GM12801 (cell line): ENCODE results near the gene PLOD1.

Experiments
- TF ChIP-seq, protein P1 (sequence below): IDR thresholded peaks from one replicate; pipeline ENCODE4 v1.5.1; 2011; ENCODE audit warnings: control low read depth; ENCODE audit not compliant: insufficient read length; ENCODE audit errors: extremely low read depth

Gene PLOD1

DNA sequence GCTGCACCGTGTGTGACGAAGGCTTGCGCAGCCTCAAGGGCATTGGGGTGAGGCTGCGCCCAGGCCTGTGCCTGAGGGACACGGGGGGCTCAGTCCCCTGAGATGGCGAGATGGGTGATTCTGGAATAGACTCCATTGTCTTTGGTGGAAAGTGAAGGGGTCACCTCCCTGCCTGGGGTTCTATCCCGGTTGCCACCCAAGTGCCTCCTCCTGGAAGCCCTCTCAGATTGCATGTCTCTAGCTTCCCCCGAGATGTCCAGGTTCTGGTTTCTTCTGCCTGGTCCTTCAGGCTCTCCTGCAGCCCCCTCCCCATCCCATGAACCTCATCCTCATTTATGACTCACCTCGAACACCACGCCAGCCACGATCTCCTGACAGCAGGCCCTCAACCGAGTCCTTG is 23.4 kb downstream of the PLOD1 start:
- TF ChIP-seq, protein P1, sequence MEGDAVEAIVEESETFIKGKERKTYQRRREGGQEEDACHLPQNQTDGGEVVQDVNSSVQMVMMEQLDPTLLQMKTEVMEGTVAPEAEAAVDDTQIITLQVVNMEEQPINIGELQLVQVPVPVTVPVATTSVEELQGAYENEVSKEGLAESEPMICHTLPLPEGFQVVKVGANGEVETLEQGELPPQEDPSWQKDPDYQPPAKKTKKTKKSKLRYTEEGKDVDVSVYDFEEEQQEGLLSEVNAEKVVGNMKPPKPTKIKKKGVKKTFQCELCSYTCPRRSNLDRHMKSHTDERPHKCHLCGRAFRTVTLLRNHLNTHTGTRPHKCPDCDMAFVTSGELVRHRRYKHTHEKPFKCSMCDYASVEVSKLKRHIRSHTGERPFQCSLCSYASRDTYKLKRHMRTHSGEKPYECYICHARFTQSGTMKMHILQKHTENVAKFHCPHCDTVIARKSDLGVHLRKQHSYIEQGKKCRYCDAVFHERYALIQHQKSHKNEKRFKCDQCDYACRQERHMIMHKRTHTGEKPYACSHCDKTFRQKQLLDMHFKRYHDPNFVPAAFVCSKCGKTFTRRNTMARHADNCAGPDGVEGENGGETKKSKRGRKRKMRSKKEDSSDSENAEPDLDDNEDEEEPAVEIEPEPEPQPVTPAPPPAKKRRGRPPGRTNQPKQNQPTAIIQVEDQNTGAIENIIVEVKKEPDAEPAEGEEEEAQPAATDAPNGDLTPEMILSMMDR, result no peak

DNA sequence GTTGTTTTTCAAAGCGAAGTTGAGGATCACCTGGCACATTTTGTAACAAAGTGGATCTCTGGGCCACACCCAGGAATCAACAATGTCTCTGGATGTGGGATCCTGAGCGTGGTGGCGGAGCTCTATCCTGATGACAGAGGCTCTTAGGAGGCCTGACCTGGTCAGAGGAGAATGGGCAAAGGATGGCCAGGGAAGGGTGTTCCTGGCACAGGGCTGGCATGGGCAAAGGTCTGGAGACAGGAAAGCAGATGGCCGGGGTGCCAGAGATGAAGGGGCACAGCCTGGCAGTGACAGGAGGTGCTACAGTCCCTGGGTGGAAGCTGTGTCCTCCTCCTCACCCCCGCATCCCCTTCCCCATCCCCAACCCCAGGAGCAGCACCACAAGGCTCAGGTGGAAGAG is 25.8 kb downstream of the PLOD1 start:
- TF ChIP-seq, protein P1, result no peak

DNA sequence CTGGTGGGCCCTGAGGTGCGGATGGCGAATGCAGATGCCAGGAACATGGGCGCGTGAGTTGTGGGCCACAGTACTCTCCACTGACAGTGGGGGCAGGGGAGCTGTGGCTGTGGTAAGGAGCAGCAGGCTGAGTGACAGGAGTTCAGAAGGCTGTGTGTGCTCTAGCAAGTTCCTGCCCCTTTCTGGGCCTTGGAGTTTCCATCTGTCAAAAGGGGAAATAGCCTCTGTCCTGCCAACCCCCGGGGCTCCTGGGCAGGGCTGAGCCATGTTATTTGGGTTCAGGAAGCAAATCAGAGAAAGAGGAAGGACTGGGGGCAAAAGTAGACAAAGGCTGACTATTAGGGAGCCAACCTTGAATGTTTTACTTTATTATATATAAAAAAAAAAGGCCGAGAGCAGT is 26.2 kb downstream of the PLOD1 start:
- TF ChIP-seq, protein P1, result no peak

DNA sequence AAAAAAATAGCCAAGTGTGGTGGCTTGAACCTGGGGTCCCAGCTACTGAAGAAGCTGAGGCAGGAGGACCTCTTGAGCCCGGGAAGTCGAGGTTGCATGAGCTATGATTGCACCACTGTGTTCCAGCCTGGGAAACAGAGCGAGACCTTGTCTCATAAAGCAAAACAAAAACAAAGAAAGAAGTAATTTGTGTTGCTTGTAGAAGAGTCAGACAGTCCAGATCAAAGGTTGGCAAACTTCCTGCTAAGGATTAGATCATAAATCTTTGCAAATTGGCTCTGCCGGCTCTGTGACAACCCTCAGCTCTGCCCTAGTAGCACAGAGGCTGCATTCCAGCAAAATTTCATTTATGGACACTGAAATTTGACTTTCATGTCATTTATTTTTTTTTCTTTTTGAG is 26.7 kb downstream of the PLOD1 start:
- TF ChIP-seq, protein P1, result no peak

DNA sequence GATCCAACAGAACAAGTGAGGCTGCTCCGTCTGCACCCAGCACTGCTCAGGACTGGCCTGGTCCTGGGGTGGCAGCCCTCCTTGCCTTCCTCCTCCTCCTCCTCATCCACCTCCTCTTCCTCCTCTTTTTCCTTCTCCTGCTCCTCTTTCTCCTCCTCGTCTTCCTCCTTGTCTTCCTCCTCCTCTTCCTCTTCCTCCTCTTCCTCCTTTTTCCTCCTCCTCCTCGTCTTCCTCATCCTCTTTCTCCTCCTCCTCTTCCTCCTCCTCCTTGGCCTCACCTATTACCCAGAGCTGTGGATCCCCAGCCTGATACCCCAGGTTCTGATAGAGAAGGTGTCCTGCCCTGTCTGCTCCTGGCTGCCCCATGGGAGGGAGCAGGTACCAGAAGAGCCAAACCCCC is 29.1 kb downstream of the PLOD1 start:
- TF ChIP-seq, protein P1, result no peak

DNA sequence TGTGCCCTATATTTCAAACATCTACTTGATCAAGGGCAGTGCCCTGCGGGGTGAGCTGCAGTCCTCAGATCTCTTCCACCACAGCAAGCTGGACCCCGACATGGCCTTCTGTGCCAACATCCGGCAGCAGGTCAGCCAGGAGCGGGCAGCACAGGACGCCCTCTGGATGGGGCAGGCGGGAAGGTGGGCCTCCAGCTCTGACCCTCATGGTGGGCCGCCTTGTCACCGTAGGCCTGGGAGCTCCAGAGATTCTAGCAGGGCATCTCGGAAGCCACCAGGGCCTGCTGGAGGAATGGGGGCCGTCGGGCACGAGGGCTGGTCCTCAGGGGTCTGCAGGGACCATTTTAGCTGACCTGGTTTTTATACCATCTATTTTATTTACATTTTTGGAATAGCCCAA is 30.1 kb downstream of the PLOD1 start:
- TF ChIP-seq, protein P1, result no peak

DNA sequence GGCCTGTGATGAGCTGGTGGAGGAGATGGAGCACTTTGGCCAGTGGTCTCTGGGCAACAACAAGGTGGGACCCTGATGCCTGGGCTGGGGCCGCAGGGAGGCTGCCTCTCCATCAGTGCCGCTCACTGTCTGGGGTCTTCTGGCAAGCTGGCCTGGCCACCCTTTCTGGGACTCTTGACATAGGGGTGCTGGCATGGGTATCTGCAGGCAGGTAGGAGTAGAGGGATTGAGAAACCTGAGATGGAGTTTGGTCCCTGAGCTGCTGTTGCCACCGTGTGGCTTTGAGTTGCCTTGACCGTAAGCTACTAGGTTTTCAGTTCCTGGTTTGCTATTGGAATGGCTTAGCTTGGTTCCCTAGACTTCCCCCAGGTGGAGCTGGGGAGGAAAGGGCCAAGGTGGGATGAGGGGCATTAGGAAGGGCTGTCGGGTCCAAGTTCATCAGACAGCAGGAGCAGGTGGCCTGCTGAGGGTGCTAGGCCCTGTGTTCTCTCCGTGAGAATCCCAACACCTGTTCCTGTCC is 32.6 kb downstream of the PLOD1 start:
- TF ChIP-seq, protein P1, result no peak
